ENCODE results near the gene ESR1.
"Not testable (repeated sequence)": the region's sequence is repeated elsewhere in the genome, so short reads cannot be mapped to it uniquely, and the experiment has no call there.

ESR1 gene

DNA sequence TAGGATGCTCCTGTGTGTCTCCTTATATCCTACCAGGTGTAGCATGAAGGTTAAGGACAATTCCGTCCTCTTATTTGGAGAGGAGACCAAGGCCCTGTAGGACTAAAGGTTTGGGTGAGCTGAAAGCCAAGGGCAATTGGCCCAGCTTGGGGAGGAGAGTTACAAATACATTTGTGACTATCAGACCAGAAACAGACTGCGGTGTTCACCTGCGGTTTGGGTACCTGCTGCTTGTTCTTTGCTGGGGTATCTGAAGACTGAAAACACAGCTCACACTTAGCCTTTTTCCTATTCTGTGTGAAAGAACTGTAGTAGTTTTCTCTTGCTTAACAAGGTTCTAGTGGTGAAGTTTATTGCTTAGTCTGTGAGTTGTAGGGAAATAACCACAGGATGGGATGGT, 55.0 kb downstream of the ESR1 start:
- no peaks in the 10 kb centered on the region for H3K79me2 ChIP-seq (ENCODE audit: control insufficient read depth, insufficient read depth, low read length, unreplicated experiment)
- H3K27me3 ChIP-seq (ENCODE audit: insufficient read depth, low read length): no peaks in the 10 kb centered on the region
- H3K4me3 ChIP-seq (ENCODE audit: low read depth, low read length): no peak overlapping the region
- no peak overlapping the region for H3K27ac ChIP-seq (ENCODE audit: low read depth, low read length)
- H3K36me3 ChIP-seq (ENCODE audit: insufficient read depth, low read length): no peaks in the 10 kb centered on the region
- no peak overlapping the region for H2AFZ ChIP-seq (ENCODE audit: low read length, unreplicated experiment)
- no peaks in the 10 kb centered on the region for H3K4me1 ChIP-seq (ENCODE audit: control insufficient read depth, insufficient read depth, low read length, unreplicated experiment)

DNA sequence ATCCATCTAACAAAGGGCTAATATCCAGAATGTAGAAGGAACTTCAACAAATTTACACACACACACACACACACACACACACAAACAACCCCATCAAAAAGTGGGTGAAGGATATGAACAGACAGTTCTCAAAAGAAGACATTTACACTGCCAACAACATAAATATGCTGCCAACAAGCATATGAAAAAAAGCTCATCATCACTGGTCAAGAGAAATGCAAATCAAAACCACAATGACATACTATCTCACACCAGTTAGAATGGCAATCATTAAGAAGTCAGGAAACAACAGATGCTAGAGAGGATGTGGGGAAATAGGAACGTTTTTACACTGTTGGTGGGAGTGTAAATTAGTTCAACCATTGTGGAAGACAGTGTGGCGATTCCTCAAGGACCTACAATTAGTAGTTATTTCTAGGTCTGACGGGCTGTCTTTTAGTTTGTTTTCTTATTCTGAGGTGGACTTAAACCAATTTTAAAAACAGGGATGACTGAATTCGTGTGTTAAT, 59.9 kb downstream of the ESR1 start:
- not testable (repeated sequence) for H3K27ac ChIP-seq (ENCODE audit: low read depth, low read length); H3K4me1 ChIP-seq (ENCODE audit: control insufficient read depth, insufficient read depth, low read length, unreplicated experiment); H3K4me3 ChIP-seq (ENCODE audit: low read depth, low read length); H3K79me2 ChIP-seq (ENCODE audit: control insufficient read depth, insufficient read depth, low read length, unreplicated experiment); H3K27me3 ChIP-seq (ENCODE audit: insufficient read depth, low read length); H2AFZ ChIP-seq (ENCODE audit: low read length, unreplicated experiment); H3K36me3 ChIP-seq (ENCODE audit: insufficient read depth, low read length)

DNA sequence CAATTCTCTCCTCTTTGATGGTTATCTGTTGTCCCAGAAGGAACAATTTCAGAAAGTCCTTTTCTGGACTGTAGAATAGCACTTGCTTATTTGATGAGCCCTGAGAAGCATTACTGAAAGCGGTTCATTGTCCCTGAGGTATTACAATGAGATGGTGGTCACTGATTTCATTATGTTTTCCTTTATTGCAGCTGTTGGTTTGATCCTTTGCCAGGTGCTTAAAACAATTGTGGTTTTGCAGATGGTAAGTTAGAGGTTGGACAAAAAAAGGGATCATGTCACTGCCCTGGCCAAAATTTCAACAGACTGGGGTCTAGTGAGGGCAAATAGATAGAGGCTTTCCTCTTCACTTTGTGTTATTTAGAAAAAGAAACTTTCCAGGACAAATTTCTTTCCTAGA, 61.9 kb downstream of the ESR1 start:
- Histone ChIP-seq H3K4me3 (ENCODE audit: low read depth, low read length) (no peak overlapping the region), H3K27me3 (ENCODE audit: insufficient read depth, low read length) (no peaks in the 10 kb centered on the region), H3K79me2 (ENCODE audit: control insufficient read depth, insufficient read depth, low read length, unreplicated experiment) (no peaks in the 10 kb centered on the region), H3K27ac (ENCODE audit: low read depth, low read length) (no peak overlapping the region), H2AFZ (ENCODE audit: low read length, unreplicated experiment) (no peak overlapping the region), H3K4me1 (ENCODE audit: control insufficient read depth, insufficient read depth, low read length, unreplicated experiment) (no peaks in the 10 kb centered on the region), H3K36me3 (ENCODE audit: insufficient read depth, low read length) (no peaks in the 10 kb centered on the region)

DNA sequence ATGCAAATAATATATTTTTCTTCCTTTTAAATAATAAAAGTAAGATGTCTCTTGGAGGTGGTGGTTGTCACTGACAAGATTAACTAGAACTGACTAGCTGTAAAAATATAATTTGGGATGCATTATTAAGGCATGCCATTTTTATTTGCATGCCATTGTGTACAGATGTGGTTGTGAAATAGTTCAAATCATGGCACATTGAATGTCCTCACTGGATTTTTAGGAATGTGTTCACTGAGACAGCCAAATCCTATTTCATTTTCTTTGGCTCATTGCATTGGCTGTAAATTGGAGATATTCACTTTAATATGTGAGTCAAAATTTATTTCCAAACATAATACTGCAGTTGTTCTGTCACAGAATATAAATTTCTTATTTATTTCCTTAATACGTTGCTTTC, 62.3 kb downstream of the ESR1 start:
- H2AFZ ChIP-seq (ENCODE audit: low read length, unreplicated experiment): no peak overlapping the region
- no peaks in the 10 kb centered on the region for H3K36me3 ChIP-seq (ENCODE audit: insufficient read depth, low read length)
- no peak overlapping the region for H3K4me3 ChIP-seq (ENCODE audit: low read depth, low read length)
- no peaks in the 10 kb centered on the region for H3K27me3 ChIP-seq (ENCODE audit: insufficient read depth, low read length)
- H3K27ac ChIP-seq (ENCODE audit: low read depth, low read length): no peak overlapping the region
- no peaks in the 10 kb centered on the region for H3K4me1 ChIP-seq (ENCODE audit: control insufficient read depth, insufficient read depth, low read length, unreplicated experiment)
- no peaks in the 10 kb centered on the region for H3K79me2 ChIP-seq (ENCODE audit: control insufficient read depth, insufficient read depth, low read length, unreplicated experiment)

DNA sequence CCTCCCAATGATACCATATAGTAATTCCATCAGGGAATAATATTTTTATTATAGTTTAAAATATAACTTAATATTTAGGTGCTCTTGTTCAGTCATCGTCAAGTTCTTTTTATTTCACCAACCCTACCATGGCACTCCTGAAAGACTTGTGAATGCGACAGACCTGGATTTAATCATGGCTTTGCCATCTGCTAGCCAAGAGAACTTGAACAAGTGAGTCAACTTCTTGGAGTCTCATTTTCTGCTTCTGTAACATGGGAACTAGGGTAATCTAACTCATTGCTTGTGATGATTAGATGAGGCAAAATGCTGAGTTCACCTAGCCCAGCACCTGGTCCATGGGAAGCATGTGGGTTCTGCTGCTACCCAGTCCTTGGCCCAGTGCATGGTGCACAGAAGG, 62.9 kb downstream of the ESR1 start:
- no peaks in the 10 kb centered on the region for H3K4me1 ChIP-seq (ENCODE audit: control insufficient read depth, insufficient read depth, low read length, unreplicated experiment)
- no peaks in the 10 kb centered on the region for H3K79me2 ChIP-seq (ENCODE audit: control insufficient read depth, insufficient read depth, low read length, unreplicated experiment)
- no peak overlapping the region for H2AFZ ChIP-seq (ENCODE audit: low read length, unreplicated experiment)
- H3K27me3 ChIP-seq (ENCODE audit: insufficient read depth, low read length): no peaks in the 10 kb centered on the region
- no peak overlapping the region for H3K4me3 ChIP-seq (ENCODE audit: low read depth, low read length)
- no peak overlapping the region for H3K27ac ChIP-seq (ENCODE audit: low read depth, low read length)
- no peaks in the 10 kb centered on the region for H3K36me3 ChIP-seq (ENCODE audit: insufficient read depth, low read length)

DNA sequence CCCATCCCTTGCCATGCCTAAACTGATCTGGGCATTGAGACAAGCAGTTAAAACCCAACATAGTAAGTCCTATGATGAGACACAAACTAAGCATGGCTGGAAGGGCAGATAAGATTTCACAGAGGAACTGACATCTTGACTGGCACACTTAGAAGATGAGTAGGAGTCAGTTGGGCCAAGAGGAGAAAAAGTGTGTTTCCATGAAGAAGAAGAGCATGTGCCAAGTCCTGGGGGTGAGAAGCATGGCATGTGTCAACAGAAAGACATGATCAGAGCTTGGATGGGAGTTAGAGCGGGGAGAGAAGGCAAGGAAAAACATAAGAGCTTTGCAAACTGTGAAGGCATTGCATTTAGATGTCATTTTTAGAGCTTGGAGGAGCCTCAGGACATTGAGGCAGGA, 68.0 kb downstream of the ESR1 start:
- no peak overlapping the region for H2AFZ ChIP-seq (ENCODE audit: low read length, unreplicated experiment)
- H3K4me1 ChIP-seq (ENCODE audit: control insufficient read depth, insufficient read depth, low read length, unreplicated experiment): no peaks in the 10 kb centered on the region
- no peak overlapping the region for H3K27ac ChIP-seq (ENCODE audit: low read depth, low read length)
- H3K4me3 ChIP-seq (ENCODE audit: low read depth, low read length): no peak overlapping the region
- no peaks in the 10 kb centered on the region for H3K36me3 ChIP-seq (ENCODE audit: insufficient read depth, low read length)
- no peaks in the 10 kb centered on the region for H3K79me2 ChIP-seq (ENCODE audit: control insufficient read depth, insufficient read depth, low read length, unreplicated experiment)
- no peaks in the 10 kb centered on the region for H3K27me3 ChIP-seq (ENCODE audit: insufficient read depth, low read length)

DNA sequence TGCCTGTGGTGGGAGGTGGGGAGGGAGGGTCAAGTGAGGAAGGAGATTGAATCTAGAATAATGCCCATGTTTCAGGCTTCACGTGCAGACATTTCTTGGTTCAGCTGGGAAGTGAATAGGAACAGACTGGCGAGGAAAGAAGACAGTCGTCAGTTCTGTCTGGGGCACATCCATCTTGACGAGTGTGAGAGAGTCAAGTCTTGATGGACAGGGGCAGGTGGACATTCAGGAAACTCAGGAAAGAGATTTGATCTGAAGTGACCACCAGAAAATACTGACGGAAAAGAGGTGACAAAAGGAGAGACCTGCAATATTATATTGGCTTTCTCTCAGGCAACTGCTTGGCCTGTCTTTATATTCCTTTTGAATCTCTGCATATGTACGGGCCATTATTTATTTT, 68.6 kb downstream of the ESR1 start:
- Histone ChIP-seq H3K4me1 (ENCODE audit: control insufficient read depth, insufficient read depth, low read length, unreplicated experiment) (no peaks in the 10 kb centered on the region), H3K27ac (ENCODE audit: low read depth, low read length) (no peak overlapping the region), H2AFZ (ENCODE audit: low read length, unreplicated experiment) (no peak overlapping the region), H3K4me3 (ENCODE audit: low read depth, low read length) (no peak overlapping the region), H3K27me3 (ENCODE audit: insufficient read depth, low read length) (no peaks in the 10 kb centered on the region), H3K79me2 (ENCODE audit: control insufficient read depth, insufficient read depth, low read length, unreplicated experiment) (no peaks in the 10 kb centered on the region), H3K36me3 (ENCODE audit: insufficient read depth, low read length) (no peaks in the 10 kb centered on the region)

DNA sequence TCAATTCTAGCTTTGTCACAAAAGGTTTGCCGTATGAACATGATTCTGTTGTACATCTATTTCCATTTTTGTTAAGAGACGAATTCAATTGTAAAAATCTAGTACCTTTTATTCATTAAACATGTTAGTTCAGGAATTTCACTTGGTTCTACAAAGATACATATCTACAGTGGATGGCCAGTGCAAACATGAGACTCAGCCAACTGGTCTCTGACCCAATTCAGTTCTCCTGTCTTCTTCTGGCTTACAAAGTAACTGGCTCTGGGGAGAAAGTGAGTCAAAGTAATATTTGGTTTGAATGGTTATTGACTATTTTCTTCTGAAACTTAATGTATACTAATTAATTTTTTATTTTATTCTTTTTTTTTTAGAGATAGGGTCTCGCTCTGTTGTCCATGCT, 70.0 kb downstream of the ESR1 start:
- H3K4me3 ChIP-seq (ENCODE audit: low read depth, low read length): no peak overlapping the region
- H3K4me1 ChIP-seq (ENCODE audit: control insufficient read depth, insufficient read depth, low read length, unreplicated experiment): no peaks in the 10 kb centered on the region
- H3K27ac ChIP-seq (ENCODE audit: low read depth, low read length): no peak overlapping the region
- H3K27me3 ChIP-seq (ENCODE audit: insufficient read depth, low read length): no peaks in the 10 kb centered on the region
- no peak overlapping the region for H2AFZ ChIP-seq (ENCODE audit: low read length, unreplicated experiment)
- H3K36me3 ChIP-seq (ENCODE audit: insufficient read depth, low read length): peaks cover 2% of the 10 kb centered on the region; the same call in 1 of the 2 replicates
- no peaks in the 10 kb centered on the region for H3K79me2 ChIP-seq (ENCODE audit: control insufficient read depth, insufficient read depth, low read length, unreplicated experiment)

DNA sequence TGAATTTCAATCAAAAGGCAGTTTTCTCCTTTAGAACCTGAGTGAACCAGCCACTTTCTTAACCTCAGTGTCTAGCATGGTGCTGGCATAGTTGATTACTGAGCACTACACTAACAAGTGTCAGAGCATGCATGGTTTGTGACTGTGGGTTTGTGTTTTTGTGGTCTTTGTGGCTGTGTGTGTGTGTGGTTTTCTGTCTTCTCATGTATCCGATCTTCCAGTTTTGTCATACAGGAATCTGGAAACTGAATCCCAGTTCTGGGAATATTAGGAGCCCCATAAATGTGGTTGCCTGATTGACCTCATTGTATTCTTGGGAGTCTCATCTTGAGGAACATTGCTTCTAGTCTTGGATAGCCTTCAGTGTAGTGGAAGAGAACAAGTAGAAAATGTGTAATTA, 73.7 kb downstream of the ESR1 start:
- Histone ChIP-seq H3K27me3 (ENCODE audit: insufficient read depth, low read length) (no peaks in the 10 kb centered on the region), H3K36me3 (ENCODE audit: insufficient read depth, low read length) (peaks cover 2% of the 10 kb centered on the region; the same call in 1 of the 2 replicates), H3K4me1 (ENCODE audit: control insufficient read depth, insufficient read depth, low read length, unreplicated experiment) (no peaks in the 10 kb centered on the region), H2AFZ (ENCODE audit: low read length, unreplicated experiment) (no peak overlapping the region), H3K4me3 (ENCODE audit: low read depth, low read length) (no peak overlapping the region), H3K27ac (ENCODE audit: low read depth, low read length) (no peak overlapping the region), H3K79me2 (ENCODE audit: control insufficient read depth, insufficient read depth, low read length, unreplicated experiment) (no peaks in the 10 kb centered on the region)

DNA sequence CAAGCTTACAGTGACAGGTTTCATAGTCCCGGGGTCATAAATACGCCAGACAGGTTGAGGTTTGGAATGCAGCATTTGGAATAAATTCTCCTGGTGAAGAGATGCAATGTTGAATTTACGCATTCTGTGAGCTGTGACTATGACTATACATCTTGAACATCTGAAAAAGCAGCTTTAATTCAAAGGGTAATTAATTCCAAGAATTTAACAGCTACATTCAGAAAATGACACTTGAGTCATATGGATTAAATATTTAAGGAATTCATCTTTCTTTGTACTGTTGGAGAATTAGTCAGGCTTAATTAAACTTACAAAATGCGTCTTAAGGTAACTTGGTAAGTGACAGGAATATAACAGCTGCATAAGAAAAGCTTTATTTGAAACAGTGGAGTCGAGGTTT, 74.7 kb downstream of the ESR1 start:
- H3K27ac ChIP-seq (ENCODE audit: low read depth, low read length): no peak overlapping the region
- H3K79me2 ChIP-seq (ENCODE audit: control insufficient read depth, insufficient read depth, low read length, unreplicated experiment): no peaks in the 10 kb centered on the region
- H3K4me3 ChIP-seq (ENCODE audit: low read depth, low read length): no peak overlapping the region
- H3K27me3 ChIP-seq (ENCODE audit: insufficient read depth, low read length): no peaks in the 10 kb centered on the region
- H2AFZ ChIP-seq (ENCODE audit: low read length, unreplicated experiment): no peak overlapping the region
- peaks cover 2% of the 10 kb centered on the region; the same call in 1 of the 2 replicates for H3K36me3 ChIP-seq (ENCODE audit: insufficient read depth, low read length)
- no peaks in the 10 kb centered on the region for H3K4me1 ChIP-seq (ENCODE audit: control insufficient read depth, insufficient read depth, low read length, unreplicated experiment)

DNA sequence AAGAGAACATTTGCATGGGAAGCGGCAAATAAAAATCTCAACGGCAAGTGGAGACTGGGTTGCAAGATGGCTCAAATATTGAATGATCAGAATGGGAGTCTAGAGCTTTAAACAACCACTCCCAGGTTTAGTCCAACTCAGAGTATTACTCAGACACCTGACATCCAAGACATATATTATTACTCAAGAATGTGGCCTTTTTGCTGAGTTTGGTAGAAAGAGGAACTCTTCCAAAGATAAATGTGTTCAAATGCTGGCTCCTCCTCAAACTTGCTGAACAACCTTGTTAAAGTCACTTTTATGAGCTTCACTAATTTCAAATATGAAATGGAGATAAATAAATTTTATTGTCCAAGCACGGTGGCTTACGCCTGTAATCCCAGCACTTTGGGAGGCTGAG, 77.8 kb downstream of the ESR1 start:
- Histone ChIP-seq H3K27ac (ENCODE audit: low read depth, low read length) (no peak overlapping the region), H3K4me3 (ENCODE audit: low read depth, low read length) (no peak overlapping the region), H3K4me1 (ENCODE audit: control insufficient read depth, insufficient read depth, low read length, unreplicated experiment) (no peaks in the 10 kb centered on the region), H2AFZ (ENCODE audit: low read length, unreplicated experiment) (no peak overlapping the region), H3K36me3 (ENCODE audit: insufficient read depth, low read length) (peaks cover 2% of the 10 kb centered on the region; the same call in 1 of the 2 replicates), H3K79me2 (ENCODE audit: control insufficient read depth, insufficient read depth, low read length, unreplicated experiment) (no peaks in the 10 kb centered on the region), H3K27me3 (ENCODE audit: insufficient read depth, low read length) (no peaks in the 10 kb centered on the region)
